A673 (cell line): ENCODE results near the gene CMYA5.

Source experiments
- EZH2 ChIP-seq: fragments of 200-600 bp; sonication (generic); IDR thresholded peaks from 2 replicates; pipeline ENCODE4 v1.6.1; 2017; ENCODE audit warnings: borderline replicate concordance, low read depth, mild to moderate bottlenecking, mixed read lengths, antibody characterized with exemption, low read length; ENCODE audit not compliant: poor library complexity, severe bottlenecking
- TF ChIP-seq, protein P1 (sequence below): fragments of 300-800, 200-600 bp; sonication (generic); conservative IDR thresholded peaks from 2 replicates; pipeline ENCODE4 v1.5.1; 2017; ENCODE audit warnings: low read depth, mild to moderate bottlenecking, antibody characterized with exemption, low read length, moderate library complexity, mixed read lengths

DNA sequence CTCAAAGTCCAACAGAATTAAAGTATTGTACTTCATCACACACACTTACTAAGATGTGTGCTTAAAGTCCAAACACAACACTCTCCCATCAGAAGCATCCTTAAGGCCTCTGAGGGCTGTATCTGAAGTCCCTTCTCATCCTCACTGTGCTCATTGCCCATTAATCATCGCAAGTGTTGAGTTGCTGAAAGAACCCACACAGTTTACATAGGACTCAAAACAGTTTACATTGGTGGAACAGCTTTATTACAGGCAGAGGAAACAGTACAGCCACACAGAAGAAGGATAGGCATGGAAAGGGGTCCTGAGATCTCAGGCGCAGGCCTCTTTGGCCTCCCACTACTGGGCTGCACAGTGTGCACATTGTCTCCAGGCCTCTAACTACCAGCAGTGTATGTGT is 113.4 kb downstream of the CMYA5 start:
- TF ChIP-seq EZH2 = no peak
- TF ChIP-seq, protein P1, sequence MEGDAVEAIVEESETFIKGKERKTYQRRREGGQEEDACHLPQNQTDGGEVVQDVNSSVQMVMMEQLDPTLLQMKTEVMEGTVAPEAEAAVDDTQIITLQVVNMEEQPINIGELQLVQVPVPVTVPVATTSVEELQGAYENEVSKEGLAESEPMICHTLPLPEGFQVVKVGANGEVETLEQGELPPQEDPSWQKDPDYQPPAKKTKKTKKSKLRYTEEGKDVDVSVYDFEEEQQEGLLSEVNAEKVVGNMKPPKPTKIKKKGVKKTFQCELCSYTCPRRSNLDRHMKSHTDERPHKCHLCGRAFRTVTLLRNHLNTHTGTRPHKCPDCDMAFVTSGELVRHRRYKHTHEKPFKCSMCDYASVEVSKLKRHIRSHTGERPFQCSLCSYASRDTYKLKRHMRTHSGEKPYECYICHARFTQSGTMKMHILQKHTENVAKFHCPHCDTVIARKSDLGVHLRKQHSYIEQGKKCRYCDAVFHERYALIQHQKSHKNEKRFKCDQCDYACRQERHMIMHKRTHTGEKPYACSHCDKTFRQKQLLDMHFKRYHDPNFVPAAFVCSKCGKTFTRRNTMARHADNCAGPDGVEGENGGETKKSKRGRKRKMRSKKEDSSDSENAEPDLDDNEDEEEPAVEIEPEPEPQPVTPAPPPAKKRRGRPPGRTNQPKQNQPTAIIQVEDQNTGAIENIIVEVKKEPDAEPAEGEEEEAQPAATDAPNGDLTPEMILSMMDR = no peak
